Calu3 (cell line): ENCODE results near the gene HS6ST2. TPM values are rescaled to one million over a fixed set of nuclear protein-coding genes. Genes with fewer than 3 reads are reported as not detected.

Experiments used
- BruUV-seq: library from RNA; stranded (reverse); fragments of 400-500 nt; replicated peaks from 2 replicates; lab custom pipeline; 2021; lab: Mats Ljungman, UMichigan
- CTCF ChIA-PET: fragments of 300-600 bp; sonication (Branson Sonifier 250); formaldehyde crosslinking; loops from one replicate; lab custom pipeline; 2022; ENCODE audit warnings: antibody characterized with exemption; lab: Charles Lee
- DNase-seq: peaks from one replicate; pipeline ENCODE4 v3.0.0; 2022
- H3K27ac Mint-ChIP-seq: one replicate; pipeline ENCODE4 v1.8.0; 2022; ENCODE audit warnings: mixed read lengths; ENCODE audit not compliant: unreplicated experiment
- H3K27me3 Mint-ChIP-seq: one replicate; pipeline ENCODE4 v1.8.0; 2022; ENCODE audit warnings: mixed read lengths; ENCODE audit not compliant: unreplicated experiment
- H3K36me3 Mint-ChIP-seq: one replicate; pipeline ENCODE4 v1.8.0; 2022; ENCODE audit warnings: mild to moderate bottlenecking, moderate library complexity, mixed read lengths; ENCODE audit not compliant: insufficient read depth, unreplicated experiment
- H3K4me1 Mint-ChIP-seq: one replicate; pipeline ENCODE4 v1.8.0; 2022; ENCODE audit warnings: mild to moderate bottlenecking, low read depth, mixed read lengths; ENCODE audit not compliant: unreplicated experiment
- H3K4me3 Mint-ChIP-seq: one replicate; pipeline ENCODE4 v1.8.0; 2022; ENCODE audit warnings: mild to moderate bottlenecking, low read depth, moderate library complexity, mixed read lengths; ENCODE audit not compliant: unreplicated experiment
- H3K9me3 Mint-ChIP-seq: one replicate; pipeline ENCODE4 v1.8.0; 2022; ENCODE audit warnings: low read depth, mixed read lengths; ENCODE audit not compliant: unreplicated experiment
- CTCF ChIP-seq: fragments of 200-600 bp; IDR thresholded peaks from one replicate; pipeline ENCODE4 v1.8.0; 2022; ENCODE audit warnings: antibody characterized with exemption; ENCODE audit not compliant: unreplicated experiment
- intact Hi-C: fragments of 100-400 bp; cut with micrococcal nuclease; formaldehyde crosslinking; loops from one replicate; pipeline ENCODE4 v1.10.0; 2022; ENCODE audit not compliant: unreplicated experiment
- total RNA-seq: library from RNA; stranded (reverse); gene quantifications from 2 replicates; pipeline ENCODE4 v1.2.3, GENCODE V29; 2022

The HS6ST2 gene
- total RNA-seq, 1 experiment from 2014 or later = 40.7 TPM

GRCh38 chrX:132651421-132652086, 306.9 kb downstream of the HS6ST2 start:
- Mint-ChIP-seq H3K4me1 (no peaks in the 10 kb centered on the region), H3K27ac (no peak overlapping the region), H3K4me3 (no peak overlapping the region), H3K36me3 (no peaks in the 10 kb centered on the region), H3K9me3 (no peaks in the 10 kb centered on the region), H3K27me3 (no peaks in the 10 kb centered on the region)
- peak; percentile 2 for DNase-seq
- no TSS peak for BruUV-seq
- no peak for TF ChIP-seq CTCF
- CTCF ChIA-PET = no interaction called here
- intact Hi-C loops = no loop called here

GRCh38 chrX:132648895-132649294, 309.5 kb downstream of the HS6ST2 start:
- intact Hi-C loops = no loop called here
- H3K9me3 Mint-ChIP-seq = no peaks in the 10 kb centered on the region
- CTCF ChIA-PET = no interaction called here
- H3K4me3 Mint-ChIP-seq = no peak overlapping the region
- no TSS peak for BruUV-seq
- no peaks in the 10 kb centered on the region for H3K27me3 Mint-ChIP-seq
- no peaks in the 10 kb centered on the region for H3K36me3 Mint-ChIP-seq
- no peak for TF ChIP-seq CTCF
- H3K27ac Mint-ChIP-seq = no peak overlapping the region
- H3K4me1 Mint-ChIP-seq = no peaks in the 10 kb centered on the region
- no peak for DNase-seq

GRCh38 chrX:132639446-132639845, 319.0 kb downstream of the HS6ST2 start:
- Mint-ChIP-seq H3K4me3 (no peak overlapping the region), H3K36me3 (no peaks in the 10 kb centered on the region), H3K4me1 (peaks cover 9% of the 10 kb centered on the region), H3K9me3 (no peaks in the 10 kb centered on the region), H3K27me3 (no peaks in the 10 kb centered on the region), H3K27ac (no peak overlapping the region)
- no peak for DNase-seq
- intact Hi-C loops = no loop called here
- TF ChIP-seq CTCF = no peak
- BruUV-seq = no TSS peak
- CTCF ChIA-PET = no interaction called here

- BruUV-seq = no TSS peak
- Mint-ChIP-seq H3K27me3 (no peaks in the 10 kb centered on the region), H3K9me3 (no peaks in the 10 kb centered on the region), H3K4me3 (no peak overlapping the region), H3K36me3 (no peaks in the 10 kb centered on the region), H3K27ac (no peak overlapping the region), H3K4me1 (peaks cover 9% of the 10 kb centered on the region)
- CTCF ChIA-PET = no interaction called here
- DNase-seq = no peak
- no peak for TF ChIP-seq CTCF
- intact Hi-C loops = no loop called here
These were observed 320.1 kb downstream of the HS6ST2 start for GRCh38 chrX:132638313-132638712.
